Sigmoid colon (tissue), 4 donors: ENCODE data around the gene PAM16.

Source experiments
- EP300 ChIP-seq, 4 donors: sonication (generic); formaldehyde crosslinking; IDR thresholded peaks; one replicate each; pipeline ENCODE4 v1.6.1; 2017; ENCODE audit warnings: antibody characterized with exemption in 4 of 4
- POLR2A ChIP-seq, 2 donors: fragments of 450-650 bp; IDR thresholded peaks; one replicate each; pipeline ENCODE4 v1.6.1; 2016; ENCODE audit warnings: antibody characterized with exemption in 2 of 2, mild to moderate bottlenecking in 2 of 2, moderate library complexity in 2 of 2
- TF ChIP-seq, protein P1 (sequence below), 4 experiments: fragments of 450-650 bp in 3 of 4; fragments of 200-600 bp in 1 of 4; IDR thresholded peaks; one replicate each; pipeline ENCODE4 v1.5.1; 2016 to 2019; ENCODE audit warnings: antibody characterized with exemption in 4 of 4, mild to moderate bottlenecking in 3 of 4, moderate library complexity in 2 of 4

DNA sequence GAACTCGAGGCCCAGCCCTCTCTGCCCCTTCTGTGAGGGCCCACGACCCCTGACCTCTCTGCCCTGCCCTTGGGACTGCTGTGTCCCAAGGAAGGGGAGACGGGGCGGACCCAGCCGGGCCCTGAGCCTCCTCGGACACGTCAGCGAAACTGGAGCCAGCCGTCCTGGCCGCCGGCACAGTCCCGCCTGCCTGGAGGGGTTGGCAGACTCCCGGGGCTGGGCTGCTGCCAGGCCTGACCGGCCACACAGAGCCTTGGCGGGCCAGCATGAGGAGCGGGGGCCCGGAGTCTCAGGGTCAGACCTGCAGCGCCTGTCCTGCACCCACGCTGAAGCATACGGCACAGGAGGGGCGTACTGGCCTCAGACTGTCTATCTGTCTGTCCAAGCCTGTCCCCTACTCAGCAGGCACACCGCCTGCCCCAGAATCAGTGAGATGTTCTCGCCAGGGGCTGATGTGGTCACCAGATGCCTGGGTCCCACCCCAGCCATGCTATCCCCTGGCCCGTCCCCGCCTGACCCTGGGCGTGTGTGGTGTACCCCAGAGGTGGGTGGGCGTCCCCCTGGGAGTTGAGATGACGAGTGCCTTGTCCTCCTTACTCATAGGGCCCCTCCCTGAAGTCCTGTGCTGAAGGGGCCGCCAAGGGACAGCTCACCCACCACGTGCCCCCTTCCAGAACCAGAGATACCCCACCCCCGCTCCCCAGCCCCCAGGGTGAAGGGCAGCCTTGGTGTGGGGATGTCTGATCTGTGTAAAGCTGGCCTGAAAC, 25.2 kb upstream of the PAM16 start:
- TF ChIP-seq, protein P1, sequence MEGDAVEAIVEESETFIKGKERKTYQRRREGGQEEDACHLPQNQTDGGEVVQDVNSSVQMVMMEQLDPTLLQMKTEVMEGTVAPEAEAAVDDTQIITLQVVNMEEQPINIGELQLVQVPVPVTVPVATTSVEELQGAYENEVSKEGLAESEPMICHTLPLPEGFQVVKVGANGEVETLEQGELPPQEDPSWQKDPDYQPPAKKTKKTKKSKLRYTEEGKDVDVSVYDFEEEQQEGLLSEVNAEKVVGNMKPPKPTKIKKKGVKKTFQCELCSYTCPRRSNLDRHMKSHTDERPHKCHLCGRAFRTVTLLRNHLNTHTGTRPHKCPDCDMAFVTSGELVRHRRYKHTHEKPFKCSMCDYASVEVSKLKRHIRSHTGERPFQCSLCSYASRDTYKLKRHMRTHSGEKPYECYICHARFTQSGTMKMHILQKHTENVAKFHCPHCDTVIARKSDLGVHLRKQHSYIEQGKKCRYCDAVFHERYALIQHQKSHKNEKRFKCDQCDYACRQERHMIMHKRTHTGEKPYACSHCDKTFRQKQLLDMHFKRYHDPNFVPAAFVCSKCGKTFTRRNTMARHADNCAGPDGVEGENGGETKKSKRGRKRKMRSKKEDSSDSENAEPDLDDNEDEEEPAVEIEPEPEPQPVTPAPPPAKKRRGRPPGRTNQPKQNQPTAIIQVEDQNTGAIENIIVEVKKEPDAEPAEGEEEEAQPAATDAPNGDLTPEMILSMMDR (IDR thresholded peaks at IDR 0.05), result no peak
- no peak for TF ChIP-seq POLR2A (IDR thresholded peaks at IDR 0.05)
- TF ChIP-seq EP300 (IDR thresholded peaks at IDR 0.05), result no peak
